ENCODE measurements around the gene ANKRD10.

- TF ChIP-seq CTCF (IDR thresholded peaks at IDR 0.05; ENCODE audit: insufficient read depth, low read depth, low read length): no peak
- TF ChIP-seq EZH2 (IDR thresholded peaks at IDR 0.05; ENCODE audit: insufficient read depth, low read length): no peak
Observed at GRCh38 chr13:110923086-110923485, 8.2 kb upstream of the ANKRD10 start.
